ENCODE data around the gene TRH. TPM values are rescaled to one million over a fixed set of nuclear protein-coding genes. Genes with fewer than 3 reads are reported as not detected.
"Not testable (repeated sequence)": the region's sequence is repeated elsewhere in the genome, so short reads cannot be mapped to it uniquely, and the experiment has no call there.

TRH gene
- total RNA-seq, 2 donors from 2014 or later: not detected

- ATAC-seq (replicated peaks in 1 of 2) (no peak), DNase-seq (no peak)
- no peaks in the 10 kb centered on the region for H3K4me1 Mint-ChIP-seq (ENCODE audit: low read depth)
- no peak overlapping the region for H3K4me3 Mint-ChIP-seq
- peaks cover 23% of the 10 kb centered on the region for H3K27me3 Mint-ChIP-seq (ENCODE audit: low read depth)
- H3K27ac Mint-ChIP-seq: no peak overlapping the region
- H3K9me3 Mint-ChIP-seq: no peaks in the 10 kb centered on the region
- no peaks in the 10 kb centered on the region for H3K36me3 Mint-ChIP-seq (ENCODE audit: insufficient read depth in 2 of 2)
Observed at GRCh38 chr3:129996073-129996472, 21.6 kb downstream of the TRH start.

GRCh38 chr3:129999176-129999575 lies 24.7 kb downstream of the TRH start:
- H3K27ac Mint-ChIP-seq; H3K4me1 Mint-ChIP-seq (ENCODE audit: low read depth); H3K36me3 Mint-ChIP-seq (ENCODE audit: insufficient read depth in 2 of 2); DNase-seq; ATAC-seq (replicated peaks in 1 of 2); H3K9me3 Mint-ChIP-seq; H3K4me3 Mint-ChIP-seq: not testable (repeated sequence)
- H3K27me3 Mint-ChIP-seq (ENCODE audit: low read depth): peaks cover 33% of the 10 kb centered on the region

GRCh38 chr3:130002666-130003598 lies 28.4 kb downstream of the TRH start:
- H3K9me3 Mint-ChIP-seq: not testable (repeated sequence)
- H3K27me3 Mint-ChIP-seq (ENCODE audit: low read depth): peaks cover 41% of the 10 kb centered on the region
- H3K4me3 Mint-ChIP-seq: peak overlapping the region; percentile 63 to 65

GRCh38 chr3:130010556-130010955 lies 36.0 kb downstream of the TRH start:
- no peak overlapping the region for H3K27ac Mint-ChIP-seq
- H3K4me3 Mint-ChIP-seq: no peak overlapping the region
- ATAC-seq (replicated peaks in 1 of 2): no peak
- no peaks in the 10 kb centered on the region for H3K36me3 Mint-ChIP-seq (ENCODE audit: insufficient read depth in 2 of 2)
- no peaks in the 10 kb centered on the region for H3K9me3 Mint-ChIP-seq
- H3K4me1 Mint-ChIP-seq (ENCODE audit: low read depth): no peaks in the 10 kb centered on the region
- peaks cover 8% of the 10 kb centered on the region for H3K27me3 Mint-ChIP-seq (ENCODE audit: low read depth)
- no peak for DNase-seq

More at GRCh38 chr3:130002666-130003598, 28.4 kb downstream of the TRH start:
- H3K27ac Mint-ChIP-seq; H3K4me1 Mint-ChIP-seq (ENCODE audit: low read depth); H3K36me3 Mint-ChIP-seq (ENCODE audit: insufficient read depth in 2 of 2): not testable (repeated sequence)
- peak; percentile 71 to 77 for ATAC-seq (replicated peaks in 1 of 2)
- peak; percentile 70 to 85 for DNase-seq

GRCh38 chr3:130012108-130012507 lies 37.6 kb downstream of the TRH start:
- H3K36me3 Mint-ChIP-seq (ENCODE audit: insufficient read depth in 2 of 2): not testable (repeated sequence)

GRCh38 chr3:130013246-130013645 lies 38.7 kb downstream of the TRH start:
- DNase-seq; ATAC-seq (replicated peaks in 1 of 2); H3K36me3 Mint-ChIP-seq (ENCODE audit: insufficient read depth in 2 of 2); H3K4me3 Mint-ChIP-seq; H3K4me1 Mint-ChIP-seq (ENCODE audit: low read depth); H3K27me3 Mint-ChIP-seq (ENCODE audit: low read depth); H3K9me3 Mint-ChIP-seq; H3K27ac Mint-ChIP-seq: not testable (repeated sequence)

More at GRCh38 chr3:130012108-130012507, 37.6 kb downstream of the TRH start:
- H3K4me1 Mint-ChIP-seq (ENCODE audit: low read depth); DNase-seq; H3K27ac Mint-ChIP-seq; H3K4me3 Mint-ChIP-seq; H3K27me3 Mint-ChIP-seq (ENCODE audit: low read depth); H3K9me3 Mint-ChIP-seq; ATAC-seq (replicated peaks in 1 of 2): not testable (repeated sequence)

GRCh38 chr3:130014526-130014925 lies 40.0 kb downstream of the TRH start:
- Mint-ChIP-seq H3K4me3 (no peak overlapping the region), H3K9me3 (no peaks in the 10 kb centered on the region), H3K27ac (no peak overlapping the region), H3K36me3 (ENCODE audit: insufficient read depth in 2 of 2) (no peaks in the 10 kb centered on the region), H3K27me3 (ENCODE audit: low read depth) (peaks cover 7% of the 10 kb centered on the region), H3K4me1 (ENCODE audit: low read depth) (no peaks in the 10 kb centered on the region)
- no peak for DNase-seq
- ATAC-seq (replicated peaks in 1 of 2): no peak

- H3K9me3 Mint-ChIP-seq; H3K4me1 Mint-ChIP-seq (ENCODE audit: low read depth); H3K27me3 Mint-ChIP-seq (ENCODE audit: low read depth); DNase-seq; H3K4me3 Mint-ChIP-seq; H3K27ac Mint-ChIP-seq; H3K36me3 Mint-ChIP-seq (ENCODE audit: insufficient read depth in 2 of 2); ATAC-seq (replicated peaks in 1 of 2): not testable (repeated sequence)
Observed at GRCh38 chr3:130017661-130018060, 43.1 kb downstream of the TRH start.

- peak; percentile 14 to 32 for DNase-seq
- ATAC-seq (replicated peaks in 1 of 2); H3K27me3 Mint-ChIP-seq (ENCODE audit: low read depth); H3K27ac Mint-ChIP-seq; H3K4me3 Mint-ChIP-seq; H3K9me3 Mint-ChIP-seq; H3K4me1 Mint-ChIP-seq (ENCODE audit: low read depth); H3K36me3 Mint-ChIP-seq (ENCODE audit: insufficient read depth in 2 of 2): not testable (repeated sequence)
Observed at GRCh38 chr3:130026146-130026829, 51.8 kb downstream of the TRH start.

- not testable (repeated sequence) for H3K27ac Mint-ChIP-seq; ATAC-seq (replicated peaks in 1 of 2)
Observed at GRCh38 chr3:130027437-130027836, 52.9 kb downstream of the TRH start.

More at GRCh38 chr3:130027437-130027836, 52.9 kb downstream of the TRH start:
- not testable (repeated sequence) for H3K4me3 Mint-ChIP-seq; H3K4me1 Mint-ChIP-seq (ENCODE audit: low read depth); H3K27me3 Mint-ChIP-seq (ENCODE audit: low read depth); H3K9me3 Mint-ChIP-seq; H3K36me3 Mint-ChIP-seq (ENCODE audit: insufficient read depth in 2 of 2); DNase-seq

Other genes with a start within 250 kb of the TRH start
- gene TMCC1, start 81.0 kb upstream of the TRH start, total RNA-seq: 10 to 100 TPM; 16.7 to 16.9 TPM
- gene ALG1L2, start 107.1 kb downstream of the TRH start, total RNA-seq: not detected